Psoas muscle (tissue), 8 donors: ENCODE results near the gene OR51T1. TPM values are rescaled to one million over a fixed set of nuclear protein-coding genes. Genes with fewer than 3 reads are reported as not detected.

ENCODE experiments used
- ATAC-seq, 4 donors: fragments of 200-7000 bp; cut with Tn5 transposase; one replicate each; pipeline ENCODE4 v1.9.1; 2020; ENCODE audit warnings: moderate library complexity in 3 of 4, mild to moderate bottlenecking in 2 of 4
- DNase-seq, 2 donors: peaks; one replicate each; pipeline ENCODE4 v3.0.0-alpha.2; 2020
- H3K27ac ChIP-seq: fragments of 200-600 bp; one replicate; pipeline ENCODE4 v1.8.0; 2022
- H3K27me3 ChIP-seq, 3 donors: fragments of 200-600 bp in 1 of 3; one replicate each; pipeline versions ENCODE4 v1.6.1 to v1.8.0; 2013 to 2022; ENCODE audit warnings: low read length in 2 of 3, mild to moderate bottlenecking in 2 of 3, moderate library complexity in 1 of 3; ENCODE audit not compliant: insufficient read depth in 3 of 3
- H3K36me3 ChIP-seq, 2 donors: fragments of 200-600 bp in 1 of 2; one replicate each; pipeline versions ENCODE4 v1.6.1 to v1.8.0; 2013 to 2022; ENCODE audit warnings: low read depth in 1 of 2, mild to moderate bottlenecking in 1 of 2, moderate library complexity in 1 of 2; ENCODE audit not compliant: insufficient read depth in 1 of 2
- H3K4me1 ChIP-seq: fragments of 200-600 bp; one replicate; pipeline ENCODE4 v1.8.0; 2022
- H3K4me3 ChIP-seq: fragments of 200-600 bp; one replicate; pipeline ENCODE4 v1.8.0; 2022; ENCODE audit warnings: mild to moderate bottlenecking
- H3K9me3 ChIP-seq: fragments of 200-600 bp; one replicate; pipeline ENCODE4 v1.8.0; 2022
- WGBS, 3 donors: extraction: QIAGEN DNeasy Blood & Tissue Kit; methylation state at CpG; one replicate each; pipeline versions ENCODE4 v1.1.6 to v1.1.7; 2013; 5-methylcytosine and 5-hydroxymethylcytosine counted together
- intact Hi-C, 2 donors: fragments of 100-400 bp; cut with DNase I; formaldehyde crosslinking; loops; one replicate each; pipeline versions ENCODE4 v1.11.0 to v1.14.2; 2022
- polyA plus RNA-seq, 3 donors: library from polyadenylated mRNA; stranded (reverse); fragments of 200-250 nt; gene quantifications; one replicate each; pipeline ENCODE4 v1.2.3, GENCODE V29; 2013
- total RNA-seq, 4 donors: library from RNA; stranded (reverse); fragmentation: NEBNext Ultra II Directional in 2 of 4; extraction: Animal tissue kit (Norgen Biotek cat#: 25700) in 2 of 4; gene quantifications; one replicate each; pipeline versions ENCODE4 v1.2.1 to v1.2.4, GENCODE V29; 2021 to 2023
- TF ChIP-seq, protein P1 (sequence below): fragments of 200-600 bp; IDR thresholded peaks from one replicate; pipeline ENCODE4 v1.8.0; 2022; ENCODE audit warnings: antibody characterized with exemption
- donor health status: healthy with polysubstance abuse.
- donor health status: DM: no; HTN: no; CAD: no; lungs with moderate emphysema.
- donor health status: Bipolar disorder and iron deficiency.
- donor health status: healthy.
- donor health status: DM: yes; HTN: yes; CAD: no.
- donor health status: DM: no; HTN: no; CAD: no.
- donor health status: DM: no; HTN: no; CAD: no.
- donor health status: DM: yes; HTN: yes; CAD: no.

Gene OR51T1
- total and polyA plus RNA-seq, 7 donors: not detected

DNA sequence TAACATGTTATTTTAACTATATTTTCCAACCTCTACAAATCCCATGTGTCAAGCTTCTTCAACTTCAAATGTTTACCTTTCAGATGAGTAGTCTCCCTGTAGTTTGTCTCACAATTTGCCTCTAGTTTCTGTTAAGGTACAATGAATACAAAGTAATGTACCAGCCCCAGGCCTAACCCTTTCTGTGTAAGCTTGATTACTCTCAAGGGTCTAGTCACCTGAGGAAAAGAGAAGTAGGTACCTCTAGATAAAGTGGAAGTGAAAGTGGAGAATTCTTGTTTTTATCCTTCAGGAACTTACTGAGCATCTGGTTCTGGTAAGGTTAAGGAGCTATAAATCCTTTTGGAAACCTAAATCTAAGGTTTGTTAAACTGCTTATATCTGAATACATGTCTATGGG is 21.8 kb downstream of the OR51T1 start, which contains the start of gene OR51A7:
Gene OR51A7 (plus strand): TSS at position 300 of the 400 bp plus-strand sequence. CDS start 3,587 bp downstream, outside the sequence.
- H3K27me3 ChIP-seq: peaks cover 0 to 3% (median 0%) of the 10 kb centered on the region in 3 donors
- no peak within 1 kb of the TSS for H3K4me3 ChIP-seq
- TF ChIP-seq, protein P1, sequence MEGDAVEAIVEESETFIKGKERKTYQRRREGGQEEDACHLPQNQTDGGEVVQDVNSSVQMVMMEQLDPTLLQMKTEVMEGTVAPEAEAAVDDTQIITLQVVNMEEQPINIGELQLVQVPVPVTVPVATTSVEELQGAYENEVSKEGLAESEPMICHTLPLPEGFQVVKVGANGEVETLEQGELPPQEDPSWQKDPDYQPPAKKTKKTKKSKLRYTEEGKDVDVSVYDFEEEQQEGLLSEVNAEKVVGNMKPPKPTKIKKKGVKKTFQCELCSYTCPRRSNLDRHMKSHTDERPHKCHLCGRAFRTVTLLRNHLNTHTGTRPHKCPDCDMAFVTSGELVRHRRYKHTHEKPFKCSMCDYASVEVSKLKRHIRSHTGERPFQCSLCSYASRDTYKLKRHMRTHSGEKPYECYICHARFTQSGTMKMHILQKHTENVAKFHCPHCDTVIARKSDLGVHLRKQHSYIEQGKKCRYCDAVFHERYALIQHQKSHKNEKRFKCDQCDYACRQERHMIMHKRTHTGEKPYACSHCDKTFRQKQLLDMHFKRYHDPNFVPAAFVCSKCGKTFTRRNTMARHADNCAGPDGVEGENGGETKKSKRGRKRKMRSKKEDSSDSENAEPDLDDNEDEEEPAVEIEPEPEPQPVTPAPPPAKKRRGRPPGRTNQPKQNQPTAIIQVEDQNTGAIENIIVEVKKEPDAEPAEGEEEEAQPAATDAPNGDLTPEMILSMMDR: no peak
- no peaks in the 10 kb centered on the region for H3K9me3 ChIP-seq
- no peaks in the 10 kb centered on the region for H3K4me1 ChIP-seq
- H3K27ac ChIP-seq: no peak within 1 kb of the TSS
- no peaks in the 10 kb centered on the region for H3K36me3 ChIP-seq
- DNase-seq (no peak), ATAC-seq (no peak)
- intact Hi-C loops: no loop called here

DNA sequence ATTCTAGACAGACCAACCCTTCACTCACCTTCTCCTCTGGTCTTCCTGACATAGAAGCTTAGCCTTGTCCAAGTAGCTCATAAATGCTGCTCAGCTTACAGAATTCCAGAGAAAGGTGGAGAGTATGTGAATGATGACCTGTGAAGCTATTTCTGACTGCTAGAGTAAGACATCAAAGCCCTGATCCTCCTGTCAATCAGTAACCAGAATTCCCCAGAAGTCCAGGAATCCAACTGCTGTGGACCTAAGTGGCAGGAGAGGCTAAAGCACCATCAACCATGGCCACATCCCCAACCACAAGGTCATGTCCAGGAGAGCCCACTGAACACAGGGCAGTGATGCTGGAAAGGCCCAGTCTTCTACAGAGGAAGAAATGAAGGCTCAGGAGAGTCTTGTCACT is 34.9 kb downstream of the OR51T1 start:
- no peaks in the 10 kb centered on the region for H3K9me3 ChIP-seq
- no peak for ATAC-seq
- H3K4me3 ChIP-seq: no peak overlapping the region
- TF ChIP-seq, protein P1: no peak
- H3K4me1 ChIP-seq: no peaks in the 10 kb centered on the region
- H3K36me3 ChIP-seq: no peaks in the 10 kb centered on the region
- intact Hi-C loops: no loop called here
- H3K27me3 ChIP-seq: no peaks in the 10 kb centered on the region
- no peak overlapping the region for H3K27ac ChIP-seq
- no peak for DNase-seq

DNA sequence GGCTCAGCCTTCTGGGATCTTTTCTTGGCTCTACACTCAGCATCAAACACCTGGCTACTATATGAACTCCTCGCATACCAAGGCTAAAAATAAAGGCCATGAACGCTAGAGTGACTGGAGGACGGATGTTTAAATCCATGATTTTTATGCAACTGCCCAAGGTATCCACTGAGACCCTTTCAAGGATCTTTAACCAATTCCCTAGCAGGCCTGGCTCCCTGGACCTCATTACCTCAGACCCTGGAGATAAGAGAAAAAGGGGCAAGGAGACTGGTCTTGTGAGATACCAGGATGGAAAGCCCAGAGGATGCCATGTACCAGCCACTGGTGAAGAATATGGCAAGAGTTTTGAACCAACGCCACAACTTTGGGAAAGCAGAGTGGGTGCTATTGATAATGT is 37.5 kb downstream of the OR51T1 start, which contains the start of gene OR51G2:
Gene OR51G2 (minus strand): TSS at position 101 of the 400 bp plus-strand sequence. CDS start 3,687 bp downstream, outside the sequence.
- no peak for ATAC-seq
- intact Hi-C loops: no loop called here
- no peak within 1 kb of the TSS for H3K4me3 ChIP-seq
- H3K9me3 ChIP-seq: no peaks in the 10 kb centered on the region
- DNase-seq: no peak
- no peak within 1 kb of the TSS for H3K27ac ChIP-seq
- 68 to 83% (median 70%) methylated on average over 4 of the region's 4 CpGs for WGBS, 3 donors
- H3K27me3 ChIP-seq: no peaks in the 10 kb centered on the region
- H3K36me3 ChIP-seq: no peaks in the 10 kb centered on the region
- H3K4me1 ChIP-seq: no peaks in the 10 kb centered on the region
- TF ChIP-seq, protein P1: no peak

- Histone ChIP-seq H3K27ac (no peak overlapping the region), H3K9me3 (no peaks in the 10 kb centered on the region), H3K4me1 (no peaks in the 10 kb centered on the region), H3K4me3 (no peak overlapping the region), H3K27me3 (no peaks in the 10 kb centered on the region), H3K36me3 (no peaks in the 10 kb centered on the region)
- WGBS, 3 donors: 74 to 85% (median 82%) methylated on average over 1 of the region's 1 CpG
- DNase-seq: no peak
- intact Hi-C loops: no loop called here
- ATAC-seq: no peak
- TF ChIP-seq, protein P1: no peak
Observed at GRCh38 chr11:4921796-4922195, 40.1 kb downstream of the OR51T1 start.

DNA sequence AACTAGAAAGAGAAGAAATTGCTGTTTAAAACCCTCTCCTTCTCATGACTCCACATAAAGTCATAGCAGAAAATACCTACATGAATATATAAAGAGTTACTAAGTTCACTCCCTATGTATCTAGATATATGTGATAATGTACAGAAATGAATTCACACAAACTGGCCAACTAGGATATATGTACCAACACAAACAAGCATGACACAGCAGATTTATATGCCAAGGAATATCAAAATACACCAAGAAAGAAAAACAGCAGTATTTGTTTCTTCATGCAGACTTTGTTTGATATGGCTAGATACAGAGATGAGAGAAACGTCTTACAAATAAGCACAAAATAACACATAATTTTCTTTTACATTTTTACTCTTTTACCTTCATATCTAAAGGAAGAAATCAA is 40.6 kb downstream of the OR51T1 start:
- H3K4me3 ChIP-seq: no peak overlapping the region
- no peaks in the 10 kb centered on the region for H3K4me1 ChIP-seq
- TF ChIP-seq, protein P1: no peak
- H3K27ac ChIP-seq: no peak overlapping the region
- DNase-seq (no peak), ATAC-seq (no peak)
- 49 to 56% (median 51%) methylated on average over 1 of the region's 1 CpG for WGBS, 3 donors
- intact Hi-C loops: no loop called here
- H3K36me3 ChIP-seq: no peaks in the 10 kb centered on the region
- no peaks in the 10 kb centered on the region for H3K9me3 ChIP-seq
- H3K27me3 ChIP-seq: no peaks in the 10 kb centered on the region
